ENCODE results near the gene TBC1D4.

The TBC1D4 gene

GRCh38 chr13:75422028-75422427 lies 59.9 kb downstream of the TBC1D4 start:
- DNase-seq (ENCODE audit: low read depth): peak; percentile 42
- H3K4me3 ChIP-seq (ENCODE audit: control insufficient read depth, low read depth, low read length): no peak overlapping the region
- TF ChIP-seq, protein P1, sequence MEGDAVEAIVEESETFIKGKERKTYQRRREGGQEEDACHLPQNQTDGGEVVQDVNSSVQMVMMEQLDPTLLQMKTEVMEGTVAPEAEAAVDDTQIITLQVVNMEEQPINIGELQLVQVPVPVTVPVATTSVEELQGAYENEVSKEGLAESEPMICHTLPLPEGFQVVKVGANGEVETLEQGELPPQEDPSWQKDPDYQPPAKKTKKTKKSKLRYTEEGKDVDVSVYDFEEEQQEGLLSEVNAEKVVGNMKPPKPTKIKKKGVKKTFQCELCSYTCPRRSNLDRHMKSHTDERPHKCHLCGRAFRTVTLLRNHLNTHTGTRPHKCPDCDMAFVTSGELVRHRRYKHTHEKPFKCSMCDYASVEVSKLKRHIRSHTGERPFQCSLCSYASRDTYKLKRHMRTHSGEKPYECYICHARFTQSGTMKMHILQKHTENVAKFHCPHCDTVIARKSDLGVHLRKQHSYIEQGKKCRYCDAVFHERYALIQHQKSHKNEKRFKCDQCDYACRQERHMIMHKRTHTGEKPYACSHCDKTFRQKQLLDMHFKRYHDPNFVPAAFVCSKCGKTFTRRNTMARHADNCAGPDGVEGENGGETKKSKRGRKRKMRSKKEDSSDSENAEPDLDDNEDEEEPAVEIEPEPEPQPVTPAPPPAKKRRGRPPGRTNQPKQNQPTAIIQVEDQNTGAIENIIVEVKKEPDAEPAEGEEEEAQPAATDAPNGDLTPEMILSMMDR (conservative IDR thresholded peaks at IDR 0.05; ENCODE audit: control insufficient read depth, insufficient read depth, low read depth, low read length): no peak

GRCh38 chr13:75421133-75421532 lies 60.8 kb downstream of the TBC1D4 start:
- TF ChIP-seq, protein P1 (conservative IDR thresholded peaks at IDR 0.05; ENCODE audit: control insufficient read depth, insufficient read depth, low read depth, low read length): no peak
- DNase-seq (ENCODE audit: low read depth): no peak
- no peak overlapping the region for H3K4me3 ChIP-seq (ENCODE audit: control insufficient read depth, low read depth, low read length)

GRCh38 chr13:75419656-75420055 lies 62.3 kb downstream of the TBC1D4 start:
- TF ChIP-seq, protein P1 (conservative IDR thresholded peaks at IDR 0.05; ENCODE audit: control insufficient read depth, insufficient read depth, low read depth, low read length): no peak
- H3K4me3 ChIP-seq (ENCODE audit: control insufficient read depth, low read depth, low read length): no peak overlapping the region
- DNase-seq (ENCODE audit: low read depth): no peak

DNA sequence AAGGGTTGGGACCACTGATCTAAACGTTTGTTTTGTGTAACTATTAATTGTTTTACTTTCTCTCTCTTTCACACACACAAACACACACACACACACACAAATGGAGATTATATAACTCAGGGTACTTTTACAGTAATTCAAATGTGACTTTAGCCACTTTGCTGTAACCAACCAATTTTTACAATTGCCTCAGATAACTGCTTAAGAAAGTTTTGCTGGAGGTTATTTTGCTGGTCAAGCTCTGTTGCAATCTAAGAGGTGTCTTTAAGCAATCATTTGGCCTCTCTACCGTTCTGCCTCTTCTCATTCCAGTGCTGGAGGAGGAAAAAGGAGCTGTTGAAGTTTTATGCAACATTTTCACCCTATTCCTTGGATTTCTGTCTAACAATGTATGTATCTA lies 63.0 kb downstream of the TBC1D4 start:
- DNase-seq (ENCODE audit: low read depth): peak; percentile 50
- H3K4me3 ChIP-seq (ENCODE audit: control insufficient read depth, low read depth, low read length): no peak overlapping the region
- TF ChIP-seq, protein P1 (conservative IDR thresholded peaks at IDR 0.05; ENCODE audit: control insufficient read depth, insufficient read depth, low read depth, low read length): no peak

- DNase-seq (ENCODE audit: low read depth): no peak
- TF ChIP-seq, protein P1 (conservative IDR thresholded peaks at IDR 0.05; ENCODE audit: control insufficient read depth, insufficient read depth, low read depth, low read length): no peak
- no peak overlapping the region for H3K4me3 ChIP-seq (ENCODE audit: control insufficient read depth, low read depth, low read length)
These were observed 63.7 kb downstream of the TBC1D4 start for GRCh38 chr13:75418186-75418843.

- TF ChIP-seq, protein P1 (conservative IDR thresholded peaks at IDR 0.05; ENCODE audit: control insufficient read depth, insufficient read depth, low read depth, low read length): no peak
- peak; percentile 28 for DNase-seq (ENCODE audit: low read depth)
- H3K4me3 ChIP-seq (ENCODE audit: control insufficient read depth, low read depth, low read length): no peak overlapping the region
These were observed 64.3 kb downstream of the TBC1D4 start for GRCh38 chr13:75417656-75418055.

DNA sequence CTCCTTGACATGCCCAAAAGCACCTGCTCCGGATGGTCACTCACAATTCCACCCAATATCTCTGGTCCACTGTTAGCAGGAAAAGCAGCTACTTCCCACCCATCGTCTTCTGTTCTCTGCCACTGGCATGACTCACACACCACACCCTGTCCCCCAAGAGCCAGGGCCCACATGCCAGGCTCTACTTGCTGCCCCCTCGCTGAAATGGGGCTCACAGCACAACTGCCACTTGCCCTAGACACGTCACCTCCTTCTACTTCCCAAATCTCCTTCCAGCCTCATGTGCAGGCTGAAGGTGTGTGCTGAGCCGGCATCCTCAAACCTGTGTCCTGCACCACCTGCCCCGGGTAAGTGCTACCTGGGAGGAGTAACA lies 65.0 kb downstream of the TBC1D4 start:
- no peak overlapping the region for H3K4me3 ChIP-seq (ENCODE audit: control insufficient read depth, low read depth, low read length)
- TF ChIP-seq, protein P1 (conservative IDR thresholded peaks at IDR 0.05; ENCODE audit: control insufficient read depth, insufficient read depth, low read depth, low read length): no peak
- DNase-seq (ENCODE audit: low read depth): peak; percentile 42
